NCI-H748 treated with DMSO at 0.1 percent for 48 hours (cell line): ENCODE data around the gene ZNF536.

ENCODE experiments used
- DNase-seq: peaks from one replicate; lab custom pipeline; 2025; lab: John Stamatoyannopoulos, UW

ZNF536 gene

DNA sequence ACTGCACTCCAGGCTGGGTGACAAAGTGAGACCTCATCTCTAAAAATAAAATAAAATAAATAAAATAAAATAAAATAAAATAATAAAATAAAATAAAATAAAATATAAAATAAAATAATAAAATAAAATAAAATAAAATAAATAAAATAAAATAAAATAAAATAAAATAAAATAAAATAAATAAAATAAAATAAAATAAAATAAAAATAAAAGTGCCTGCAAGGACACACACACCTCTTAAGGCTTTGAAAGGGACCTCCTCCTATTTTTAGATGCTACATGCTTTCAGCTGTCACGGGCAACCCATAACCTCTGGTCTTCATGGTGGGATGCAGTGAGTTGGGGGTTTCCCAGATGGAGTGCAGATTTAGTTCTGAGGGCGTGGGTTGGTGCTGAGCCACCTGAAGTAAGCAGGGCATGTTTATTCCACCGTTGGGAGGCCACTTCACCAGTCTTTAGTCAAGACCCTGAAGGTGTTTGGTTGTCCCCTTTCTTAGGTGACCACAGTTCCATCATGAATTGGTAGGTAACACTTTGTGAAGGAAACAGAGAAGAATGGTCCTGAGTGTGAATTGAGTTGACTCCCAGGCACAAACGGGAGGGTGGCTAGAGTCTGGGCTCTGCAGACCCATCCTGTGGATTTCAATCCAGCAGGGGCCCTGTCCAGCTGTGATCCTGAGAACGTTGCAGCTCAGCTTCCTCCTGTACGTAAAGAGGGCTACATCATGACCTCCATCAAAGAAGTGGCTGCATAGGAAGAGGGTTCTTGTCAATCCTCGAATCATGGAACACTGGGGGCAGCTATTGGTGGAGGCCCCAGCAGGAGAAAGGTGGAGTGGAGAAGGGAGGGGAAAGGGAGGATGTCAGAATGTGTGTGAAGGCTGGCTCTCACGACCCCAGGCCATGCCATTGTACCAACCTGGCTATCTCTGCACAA, 234.2 kb downstream of the ZNF536 start:
- DNase-seq: no peak
